Neural cell (in vitro differentiated cells): ENCODE data around the gene AOC2. TPM values are rescaled to one million over a fixed set of nuclear protein-coding genes. Genes with fewer than 3 reads are reported as not detected.

Source experiments
- H2AFZ ChIP-seq: fragments of 200-600, 300-800 bp; sonication (generic), shearing (Covaris generic); 2 replicates; pipeline ENCODE4 v1.6.0; 2014; ENCODE audit warnings: low read depth, mild to moderate bottlenecking, antibody characterized with exemption, low read length, moderate library complexity
- H3F3A ChIP-seq: fragments of 200-600 bp; shearing (Covaris generic); 2 replicates; pipeline ENCODE4 v1.6.1; 2016; ENCODE audit warnings: mild to moderate bottlenecking, moderate library complexity, mixed read lengths, antibody characterized with exemption, low read length; ENCODE audit not compliant: insufficient read depth, poor library complexity, severe bottlenecking
- H3K27ac ChIP-seq: fragments of 200-600, 300-800 bp; sonication (generic), shearing (Covaris generic); 2 replicates; pipeline ENCODE4 v1.5.1; 2014; ENCODE audit warnings: mild to moderate bottlenecking, low read length, moderate library complexity
- H3K27me3 ChIP-seq: fragments of 300-800, 200-600 bp; sonication (generic), shearing (Covaris generic); 2 replicates; pipeline ENCODE4 v1.6.0; 2014; ENCODE audit warnings: mild to moderate bottlenecking, low read depth, low read length, moderate library complexity; ENCODE audit not compliant: insufficient read depth
- H3K36me3 ChIP-seq: fragments of 300-800, 200-600 bp; sonication (generic), shearing (Covaris generic); 2 replicates; pipeline ENCODE4 v1.5.1; 2014; ENCODE audit warnings: mild to moderate bottlenecking, antibody characterized with exemption, low read length, moderate library complexity; ENCODE audit not compliant: insufficient read depth
- H3K4me2 ChIP-seq: fragments of 300-800, 200-600 bp; sonication (generic), shearing (Covaris generic); 2 replicates; pipeline ENCODE4 v1.6.0; 2014; ENCODE audit warnings: mild to moderate bottlenecking, low read length
- H3K4me3 ChIP-seq: fragments of 300-800, 200-600 bp; sonication (generic), shearing (Covaris generic); 2 replicates; pipeline ENCODE4 v1.5.1; 2014; ENCODE audit warnings: mild to moderate bottlenecking, low read length, moderate library complexity
- H3K79me2 ChIP-seq: fragments of 200-600 bp; shearing (Covaris generic); replicated peaks from 2 replicates; pipeline ENCODE4 v1.6.0; 2014; ENCODE audit warnings: mild to moderate bottlenecking, low read length, moderate library complexity; ENCODE audit not compliant: insufficient read depth
- H3K9ac ChIP-seq: fragments of 300-800, 200-600 bp; sonication (generic), shearing (Covaris generic); 2 replicates; pipeline ENCODE4 v1.6.1; 2016; ENCODE audit warnings: mild to moderate bottlenecking, low read length, mixed read lengths
- H3K9me2 ChIP-seq: fragments of 200-600 bp; shearing (Covaris generic); 2 replicates; pipeline ENCODE4 v1.6.1; 2016; ENCODE audit warnings: mild to moderate bottlenecking, low read length, mixed read lengths; ENCODE audit not compliant: insufficient read depth
- H3K9me3 ChIP-seq: fragments of 200-600, 300-800 bp; sonication (generic), shearing (Covaris generic); 2 replicates; pipeline ENCODE4 v1.6.1; 2016; ENCODE audit warnings: mild to moderate bottlenecking, mixed run types, low read length, moderate library complexity, mixed read lengths
- H4K20me1 ChIP-seq: fragments of 200-600 bp; shearing (Covaris generic); 2 replicates; pipeline ENCODE4 v1.6.1; 2016; ENCODE audit warnings: mild to moderate bottlenecking, mixed run types; ENCODE audit not compliant: insufficient read depth
- EP300 ChIP-seq: fragments of 450-650 bp; conservative IDR thresholded peaks from 2 replicates; pipeline ENCODE4 v1.6.1; 2014; ENCODE audit warnings: antibody characterized with exemption, mild to moderate bottlenecking, moderate library complexity; ENCODE audit not compliant: poor library complexity, severe bottlenecking
- EZH2 ChIP-seq: fragments of 200-600, 300-800 bp; shearing (Covaris generic), sonication (generic); IDR thresholded peaks from 2 replicates; pipeline ENCODE4 v1.6.1; 2014; ENCODE audit warnings: antibody characterized with exemption, low read length, borderline replicate concordance, mild to moderate bottlenecking; ENCODE audit not compliant: insufficient read depth, poor library complexity, severe bottlenecking
- MXI1 ChIP-seq: fragments of 450-650 bp; conservative IDR thresholded peaks from 2 replicates; pipeline ENCODE4 v1.6.1; 2014; ENCODE audit warnings: antibody characterized with exemption, mild to moderate bottlenecking; ENCODE audit not compliant: poor library complexity, severe bottlenecking
- POLR2AphosphoS5 ChIP-seq: IDR thresholded peaks from 2 replicates; pipeline ENCODE4 v1.6.1; 2012
- RAD21 ChIP-seq: fragments of 450-650 bp; conservative IDR thresholded peaks from 2 replicates; pipeline ENCODE4 v1.6.1; 2014; ENCODE audit warnings: antibody characterized with exemption, mild to moderate bottlenecking, moderate library complexity
- SMC3 ChIP-seq: fragments of 450-650 bp; conservative IDR thresholded peaks from 2 replicates; pipeline ENCODE4 v1.6.1; 2014; ENCODE audit warnings: antibody characterized with exemption, mild to moderate bottlenecking, moderate library complexity; ENCODE audit not compliant: poor library complexity
- TAF1 ChIP-seq: IDR thresholded peaks from 2 replicates; pipeline ENCODE4 v1.6.1; 2012; ENCODE audit warnings: low read depth
- polyA plus RNA-seq: library from polyadenylated mRNA; depleted of rRNA; stranded (reverse); fragments of >200 nt; gene quantifications from 2 replicates; pipeline ENCODE4 v1.2.3, GENCODE V29; 2014
- TF ChIP-seq, protein P1 (sequence below): IDR thresholded peaks from 2 replicates; pipeline ENCODE4 v1.6.1; 2012; ENCODE audit warnings: borderline replicate concordance
- TF ChIP-seq, protein P2 (sequence below): fragments of 450-650 bp; IDR thresholded peaks from 2 replicates; pipeline ENCODE4 v1.5.1; 2014; ENCODE audit warnings: antibody characterized with exemption, mild to moderate bottlenecking, moderate library complexity; ENCODE audit not compliant: poor library complexity, severe bottlenecking

The AOC2 gene
- polyA plus RNA-seq, 1 donor from 2014 or later = 2.8 TPM

DNA sequence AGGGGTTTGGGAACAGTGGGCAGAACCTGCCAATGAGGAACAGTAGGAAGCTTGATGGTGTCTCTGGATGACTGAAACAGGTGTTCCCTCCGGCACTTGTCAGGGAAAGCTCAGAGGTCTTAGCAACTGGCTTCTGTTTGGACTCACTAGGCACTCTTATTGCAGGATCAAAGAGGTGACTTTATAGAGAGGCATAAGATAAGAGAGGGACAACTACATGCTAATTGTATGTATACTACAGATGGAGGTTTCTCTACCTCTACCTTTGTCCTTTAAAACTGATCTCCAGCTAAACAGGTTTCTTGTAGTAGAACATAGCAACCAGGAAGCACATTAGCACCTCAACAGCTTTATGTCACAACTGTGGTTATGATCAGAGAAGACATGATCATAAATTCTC is 38.1 kb upstream of the AOC2 start:
- Histone ChIP-seq H3F3A (no peaks in the 10 kb centered on the region), H3K9me2 (no peaks in the 10 kb centered on the region), H3K9ac (no peak overlapping the region), H3K4me3 (no peak overlapping the region), H3K9me3 (no peaks in the 10 kb centered on the region), H3K27ac (no peak overlapping the region), H3K79me2 (no peaks in the 10 kb centered on the region), H3K27me3 (peaks cover 3% of the 10 kb centered on the region), H4K20me1 (no peaks in the 10 kb centered on the region), H3K36me3 (no peaks in the 10 kb centered on the region), H2AFZ (no peak overlapping the region), H3K4me2 (no peak overlapping the region)
- TF ChIP-seq TAF1 (no peak), RAD21 (no peak), SMC3 (no peak), POLR2AphosphoS5 (no peak), EP300 (no peak), EZH2 (no peak), MXI1 (no peak)
- TF ChIP-seq, protein P1, sequence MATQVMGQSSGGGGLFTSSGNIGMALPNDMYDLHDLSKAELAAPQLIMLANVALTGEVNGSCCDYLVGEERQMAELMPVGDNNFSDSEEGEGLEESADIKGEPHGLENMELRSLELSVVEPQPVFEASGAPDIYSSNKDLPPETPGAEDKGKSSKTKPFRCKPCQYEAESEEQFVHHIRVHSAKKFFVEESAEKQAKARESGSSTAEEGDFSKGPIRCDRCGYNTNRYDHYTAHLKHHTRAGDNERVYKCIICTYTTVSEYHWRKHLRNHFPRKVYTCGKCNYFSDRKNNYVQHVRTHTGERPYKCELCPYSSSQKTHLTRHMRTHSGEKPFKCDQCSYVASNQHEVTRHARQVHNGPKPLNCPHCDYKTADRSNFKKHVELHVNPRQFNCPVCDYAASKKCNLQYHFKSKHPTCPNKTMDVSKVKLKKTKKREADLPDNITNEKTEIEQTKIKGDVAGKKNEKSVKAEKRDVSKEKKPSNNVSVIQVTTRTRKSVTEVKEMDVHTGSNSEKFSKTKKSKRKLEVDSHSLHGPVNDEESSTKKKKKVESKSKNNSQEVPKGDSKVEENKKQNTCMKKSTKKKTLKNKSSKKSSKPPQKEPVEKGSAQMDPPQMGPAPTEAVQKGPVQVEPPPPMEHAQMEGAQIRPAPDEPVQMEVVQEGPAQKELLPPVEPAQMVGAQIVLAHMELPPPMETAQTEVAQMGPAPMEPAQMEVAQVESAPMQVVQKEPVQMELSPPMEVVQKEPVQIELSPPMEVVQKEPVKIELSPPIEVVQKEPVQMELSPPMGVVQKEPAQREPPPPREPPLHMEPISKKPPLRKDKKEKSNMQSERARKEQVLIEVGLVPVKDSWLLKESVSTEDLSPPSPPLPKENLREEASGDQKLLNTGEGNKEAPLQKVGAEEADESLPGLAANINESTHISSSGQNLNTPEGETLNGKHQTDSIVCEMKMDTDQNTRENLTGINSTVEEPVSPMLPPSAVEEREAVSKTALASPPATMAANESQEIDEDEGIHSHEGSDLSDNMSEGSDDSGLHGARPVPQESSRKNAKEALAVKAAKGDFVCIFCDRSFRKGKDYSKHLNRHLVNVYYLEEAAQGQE = no peak
- TF ChIP-seq, protein P2, sequence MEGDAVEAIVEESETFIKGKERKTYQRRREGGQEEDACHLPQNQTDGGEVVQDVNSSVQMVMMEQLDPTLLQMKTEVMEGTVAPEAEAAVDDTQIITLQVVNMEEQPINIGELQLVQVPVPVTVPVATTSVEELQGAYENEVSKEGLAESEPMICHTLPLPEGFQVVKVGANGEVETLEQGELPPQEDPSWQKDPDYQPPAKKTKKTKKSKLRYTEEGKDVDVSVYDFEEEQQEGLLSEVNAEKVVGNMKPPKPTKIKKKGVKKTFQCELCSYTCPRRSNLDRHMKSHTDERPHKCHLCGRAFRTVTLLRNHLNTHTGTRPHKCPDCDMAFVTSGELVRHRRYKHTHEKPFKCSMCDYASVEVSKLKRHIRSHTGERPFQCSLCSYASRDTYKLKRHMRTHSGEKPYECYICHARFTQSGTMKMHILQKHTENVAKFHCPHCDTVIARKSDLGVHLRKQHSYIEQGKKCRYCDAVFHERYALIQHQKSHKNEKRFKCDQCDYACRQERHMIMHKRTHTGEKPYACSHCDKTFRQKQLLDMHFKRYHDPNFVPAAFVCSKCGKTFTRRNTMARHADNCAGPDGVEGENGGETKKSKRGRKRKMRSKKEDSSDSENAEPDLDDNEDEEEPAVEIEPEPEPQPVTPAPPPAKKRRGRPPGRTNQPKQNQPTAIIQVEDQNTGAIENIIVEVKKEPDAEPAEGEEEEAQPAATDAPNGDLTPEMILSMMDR = no peak

DNA sequence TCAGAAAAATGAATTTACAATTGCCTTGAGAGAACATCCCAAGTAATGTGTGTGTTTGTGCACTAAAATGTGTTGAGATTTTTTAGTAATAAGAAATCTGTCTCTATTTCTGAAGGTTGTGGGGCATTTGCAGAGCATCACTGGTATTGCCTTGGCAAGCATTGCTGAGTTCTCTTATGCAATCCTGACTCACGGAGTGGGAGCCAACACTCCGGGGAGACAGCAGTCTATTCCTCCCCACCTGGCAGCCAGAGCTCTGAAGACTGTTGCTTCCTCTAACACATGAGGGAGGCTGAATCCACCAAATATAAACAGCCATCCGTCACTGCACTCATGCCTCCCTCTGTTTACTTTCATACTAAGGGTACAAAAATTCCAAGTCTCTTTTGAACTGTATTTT is 35.1 kb upstream of the AOC2 start:
- Histone ChIP-seq H3K9me2 (no peaks in the 10 kb centered on the region), H3K79me2 (no peaks in the 10 kb centered on the region), H3K9ac (no peak overlapping the region), H3K27me3 (no peaks in the 10 kb centered on the region), H2AFZ (no peak overlapping the region), H3K27ac (no peak overlapping the region), H3K9me3 (no peaks in the 10 kb centered on the region), H3K4me3 (no peak overlapping the region), H4K20me1 (no peaks in the 10 kb centered on the region), H3F3A (no peaks in the 10 kb centered on the region), H3K36me3 (no peaks in the 10 kb centered on the region), H3K4me2 (no peak overlapping the region)
- TF ChIP-seq, protein P2 = no peak
- TF ChIP-seq POLR2AphosphoS5 (no peak), RAD21 (no peak), EP300 (no peak), TAF1 (no peak), MXI1 (no peak), EZH2 (no peak), SMC3 (no peak)
- TF ChIP-seq, protein P1 = no peak
